SK-N-SH (cell line): Measurements from ENCODE around the gene EIF4E1B. TPM values are rescaled to one million over a fixed set of nuclear protein-coding genes. Genes with fewer than 3 reads are reported as not detected.

Experiments used
- CTCF ChIA-PET: fragments of 300-600, 350-600 bp; formaldehyde crosslinking; extraction: SDS; loops from one replicate; lab custom pipeline; 2021; lab: Yijun Ruan, JAX
- POLR2A ChIA-PET: fragments of 350-600 bp; sonication (Branson Sonifier 250); formaldehyde crosslinking; extraction: SDS; loops from one replicate; lab custom pipeline; 2020; ENCODE audit warnings: antibody characterized with exemption, inconsistent platforms; lab: Yijun Ruan, JAX
- DNase-seq: peaks from one replicate; pipeline ENCODE4 v3.0.0; 2012
- H2AFZ ChIP-seq: fragments of 200-600 bp; sonication (generic); 2 replicates; pipeline ENCODE4 v1.8.1; 2016; ENCODE audit warnings: antibody characterized with exemption, mild to moderate bottlenecking, low read depth
- H3F3A ChIP-seq: fragments of 200-600 bp; sonication (generic); replicated peaks from 2 replicates; pipeline ENCODE3; 2016; ENCODE audit warnings: antibody characterized with exemption, mild to moderate bottlenecking; ENCODE audit not compliant: insufficient read depth
- H3K27ac ChIP-seq, 2 experiments: fragments of 200-500 bp in 1 of 2; fragments of 200-600 bp in 1 of 2; sonication (Bioruptor generic) in 1 of 2; sonication (generic), shearing (Covaris generic) in 1 of 2; 2 replicates each; pipeline versions ENCODE4 v1.5.1 to v1.6.1; 2014 to 2016; ENCODE audit warnings: low read depth in 2 of 2, inconsistent platforms in 1 of 2, low read length in 1 of 2, mild to moderate bottlenecking in 1 of 2, mixed read lengths in 1 of 2
- H3K27me3 ChIP-seq: fragments of 200-600 bp; sonication (generic), shearing (Covaris generic); 2 replicates; pipeline ENCODE4 v1.6.1; 2016; ENCODE audit warnings: mixed run types; ENCODE audit not compliant: insufficient read depth
- H3K36me3 ChIP-seq, 2 experiments: fragments of 200-500 bp in 1 of 2; fragments of 200-600 bp in 1 of 2; sonication (Bioruptor generic) in 1 of 2; sonication (generic) in 1 of 2; replicated peaks in 1 of 2; 2 replicates each; pipeline versions ENCODE3 to v1.5.1; 2014 to 2016; ENCODE audit warnings: low read length in 1 of 2, mild to moderate bottlenecking in 1 of 2; ENCODE audit not compliant: insufficient read depth in 2 of 2, control insufficient read depth in 1 of 2
- H3K4me1 ChIP-seq, 2 experiments: fragments of 200-500 bp in 1 of 2; fragments of 200-600 bp in 1 of 2; sonication (Bioruptor generic) in 1 of 2; sonication (generic), shearing (Covaris generic) in 1 of 2; 2 replicates each; pipeline versions ENCODE4 v1.5.1 to v1.6.1; 2014 to 2016; ENCODE audit warnings: low read depth in 1 of 2, low read length in 1 of 2, mixed run types in 1 of 2; ENCODE audit not compliant: insufficient read depth in 2 of 2, control insufficient read depth in 1 of 2
- H3K4me2 ChIP-seq: fragments of 200-600 bp; sonication (generic), shearing (Covaris generic); 2 replicates; pipeline ENCODE4 v1.6.1; 2017; ENCODE audit warnings: mixed run types
- H3K4me3 ChIP-seq, 2 experiments: fragments of 200-500 bp in 1 of 2; fragments of 200-600 bp in 1 of 2; sonication (Bioruptor generic) in 1 of 2; sonication (generic), shearing (Covaris generic) in 1 of 2; 2 replicates each; pipeline versions ENCODE4 v1.5.1 to v1.8.1; 2014 to 2016; ENCODE audit warnings: low read depth in 2 of 2, inconsistent platforms in 1 of 2, low read length in 1 of 2, mild to moderate bottlenecking in 1 of 2, mixed read lengths in 1 of 2, moderate library complexity in 1 of 2
- H3K79me2 ChIP-seq: fragments of 200-600 bp; sonication (generic); 2 replicates; pipeline ENCODE4 v1.8.1; 2017; ENCODE audit warnings: mild to moderate bottlenecking; ENCODE audit not compliant: insufficient read depth
- H3K9ac ChIP-seq: fragments of 200-600 bp; sonication (generic); 2 replicates; pipeline ENCODE4 v1.6.1; 2017; ENCODE audit warnings: mixed run types
- H3K9me2 ChIP-seq: fragments of 200-600 bp; sonication (generic); 2 replicates; pipeline ENCODE4 v1.6.1; 2017; ENCODE audit warnings: mixed run types
- H3K9me3 ChIP-seq: fragments of 200-600 bp; sonication (generic); 2 replicates; pipeline ENCODE4 v1.6.1; 2017; ENCODE audit warnings: mixed run types, mild to moderate bottlenecking, moderate library complexity
- H4K20me1 ChIP-seq: fragments of 200-600 bp; sonication (generic); 2 replicates; pipeline ENCODE4 v1.6.1; 2017; ENCODE audit warnings: mild to moderate bottlenecking, mixed run types; ENCODE audit not compliant: insufficient read depth
- CHD2 ChIP-seq: fragments of 150-350 bp; IDR thresholded peaks from 2 replicates; pipeline ENCODE4 v1.6.1; 2018; ENCODE audit warnings: low read length; ENCODE audit not compliant: partially characterized antibody
- CTCF ChIP-seq: fragments of 200-600 bp; sonication (generic); IDR thresholded peaks from 2 replicates; pipeline ENCODE4 v1.6.1; 2017; ENCODE audit warnings: antibody characterized with exemption, mild to moderate bottlenecking, moderate library complexity
- ELF1 ChIP-seq: IDR thresholded peaks from 2 replicates; pipeline ENCODE4 v1.4.0; 2012
- FOSL2 ChIP-seq: IDR thresholded peaks from 2 replicates; pipeline ENCODE4 v1.4.0; 2012; ENCODE audit warnings: low read depth, mild to moderate bottlenecking, moderate library complexity, borderline replicate concordance
- IRF3 ChIP-seq: fragments of 150-350 bp; IDR thresholded peaks from 2 replicates; pipeline ENCODE4 v1.6.1; 2016; ENCODE audit warnings: mild to moderate bottlenecking, low read depth, low read length
- JUND ChIP-seq: IDR thresholded peaks from 2 replicates; pipeline ENCODE4 v1.4.0; 2012
- MEF2A ChIP-seq: IDR thresholded peaks from 2 replicates; pipeline ENCODE4 v1.4.0; 2012; ENCODE audit warnings: low read depth, borderline replicate concordance
- NFIC ChIP-seq: IDR thresholded peaks from 2 replicates; pipeline ENCODE4 v1.4.0; 2012; ENCODE audit warnings: borderline replicate concordance
- NRF1 ChIP-seq: IDR thresholded peaks from 2 replicates; pipeline ENCODE4 v1.6.1; 2012; ENCODE audit warnings: low read depth, mild to moderate bottlenecking, low read length
- RAD21 ChIP-seq: IDR thresholded peaks from 2 replicates; pipeline ENCODE4 v1.6.1; 2012; ENCODE audit warnings: mild to moderate bottlenecking, low read length
- RFX5 ChIP-seq: IDR thresholded peaks from 2 replicates; pipeline ENCODE4 v1.6.1; 2012; ENCODE audit warnings: mild to moderate bottlenecking, improper control_type of control experiment, low read length
- RXRA ChIP-seq: IDR thresholded peaks from 2 replicates; pipeline ENCODE4 v1.4.0; 2012; ENCODE audit warnings: low read depth, mild to moderate bottlenecking, borderline replicate concordance
- TCF12 ChIP-seq: IDR thresholded peaks from 2 replicates; pipeline ENCODE4 v1.4.0; 2012
- USF1 ChIP-seq: IDR thresholded peaks from 2 replicates; pipeline ENCODE4 v1.4.0; 2012; ENCODE audit warnings: low read depth, borderline replicate concordance
- YY1 ChIP-seq: IDR thresholded peaks from 2 replicates; pipeline ENCODE4 v1.4.0; 2012; ENCODE audit warnings: low read depth, mild to moderate bottlenecking
- ZBTB33 ChIP-seq: IDR thresholded peaks from 2 replicates; pipeline ENCODE4 v1.4.0; 2012; ENCODE audit warnings: low read depth, borderline replicate concordance
- WGBS: methylation state at CpG from one replicate; pipeline ENCODE4 v1.1.6; 2017; ENCODE audit warnings: low lambda C conversion rate; 5-methylcytosine and 5-hydroxymethylcytosine counted together
- polyA plus RNA-seq, 3 experiments: library from polyadenylated mRNA; depleted of rRNA; stranded (reverse); fragments of >200 nt; gene quantifications; 2 replicates each; pipeline ENCODE4 v1.2.3, GENCODE V29; 2012
- TF ChIP-seq, protein P1 (sequence below): IDR thresholded peaks from 2 replicates; pipeline ENCODE4 v1.6.1; 2012; ENCODE audit warnings: mild to moderate bottlenecking, low read depth, low read length, moderate library complexity
- TF ChIP-seq, protein P2 (sequence below): IDR thresholded peaks from 2 replicates; pipeline ENCODE4 v1.4.0; 2012; ENCODE audit warnings: low read depth

Gene EIF4E1B
- polyA plus RNA-seq, 1 of the 3 experiments (the other 2 are of a cell fraction), result not detected

- 80% methylated on average over 17 of the region's 18 CpGs for WGBS
- peaks cover 0 to 7% of the 10 kb centered on the region in 2 experiments; a peak in 1 of 4 replicates for H3K4me1 ChIP-seq
- H3K9ac ChIP-seq, result no peak overlapping the region
- CTCF ChIA-PET, result interaction anchor here (1.1 to 2.2 kb wide), 2 partner anchors 13 to 26 kb away, joined by 3 to 14 read pairs; no protein-coding TSS in a partner anchor
- DNase-seq, result no peak
- H3K9me2 ChIP-seq, result no peaks in the 10 kb centered on the region
- no peak overlapping the region for H3K4me3 ChIP-seq
- peaks cover 12% of the 10 kb centered on the region; the same call in 1 of the 2 replicates for H3K27me3 ChIP-seq
- no peaks in the 10 kb centered on the region for H3K79me2 ChIP-seq
- no peak for TF ChIP-seq RFX5
- TF ChIP-seq JUND, result no peak
- TF ChIP-seq, protein P1, sequence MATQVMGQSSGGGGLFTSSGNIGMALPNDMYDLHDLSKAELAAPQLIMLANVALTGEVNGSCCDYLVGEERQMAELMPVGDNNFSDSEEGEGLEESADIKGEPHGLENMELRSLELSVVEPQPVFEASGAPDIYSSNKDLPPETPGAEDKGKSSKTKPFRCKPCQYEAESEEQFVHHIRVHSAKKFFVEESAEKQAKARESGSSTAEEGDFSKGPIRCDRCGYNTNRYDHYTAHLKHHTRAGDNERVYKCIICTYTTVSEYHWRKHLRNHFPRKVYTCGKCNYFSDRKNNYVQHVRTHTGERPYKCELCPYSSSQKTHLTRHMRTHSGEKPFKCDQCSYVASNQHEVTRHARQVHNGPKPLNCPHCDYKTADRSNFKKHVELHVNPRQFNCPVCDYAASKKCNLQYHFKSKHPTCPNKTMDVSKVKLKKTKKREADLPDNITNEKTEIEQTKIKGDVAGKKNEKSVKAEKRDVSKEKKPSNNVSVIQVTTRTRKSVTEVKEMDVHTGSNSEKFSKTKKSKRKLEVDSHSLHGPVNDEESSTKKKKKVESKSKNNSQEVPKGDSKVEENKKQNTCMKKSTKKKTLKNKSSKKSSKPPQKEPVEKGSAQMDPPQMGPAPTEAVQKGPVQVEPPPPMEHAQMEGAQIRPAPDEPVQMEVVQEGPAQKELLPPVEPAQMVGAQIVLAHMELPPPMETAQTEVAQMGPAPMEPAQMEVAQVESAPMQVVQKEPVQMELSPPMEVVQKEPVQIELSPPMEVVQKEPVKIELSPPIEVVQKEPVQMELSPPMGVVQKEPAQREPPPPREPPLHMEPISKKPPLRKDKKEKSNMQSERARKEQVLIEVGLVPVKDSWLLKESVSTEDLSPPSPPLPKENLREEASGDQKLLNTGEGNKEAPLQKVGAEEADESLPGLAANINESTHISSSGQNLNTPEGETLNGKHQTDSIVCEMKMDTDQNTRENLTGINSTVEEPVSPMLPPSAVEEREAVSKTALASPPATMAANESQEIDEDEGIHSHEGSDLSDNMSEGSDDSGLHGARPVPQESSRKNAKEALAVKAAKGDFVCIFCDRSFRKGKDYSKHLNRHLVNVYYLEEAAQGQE, result no peak
- no peak for TF ChIP-seq IRF3
- no peak for TF ChIP-seq ELF1
- TF ChIP-seq USF1, result no peak
- no peak for TF ChIP-seq TCF12
- TF ChIP-seq, protein P2, sequence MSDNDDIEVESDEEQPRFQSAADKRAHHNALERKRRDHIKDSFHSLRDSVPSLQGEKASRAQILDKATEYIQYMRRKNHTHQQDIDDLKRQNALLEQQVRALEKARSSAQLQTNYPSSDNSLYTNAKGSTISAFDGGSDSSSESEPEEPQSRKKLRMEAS, result no peak
- TF ChIP-seq FOSL2, result no peak
- TF ChIP-seq RXRA, result no peak
- no peak for TF ChIP-seq ZBTB33
- no peak for TF ChIP-seq RAD21
- no peak for TF ChIP-seq CTCF
- no peak for TF ChIP-seq CHD2
- TF ChIP-seq MEF2A, result no peak
- TF ChIP-seq NRF1, result no peak
- TF ChIP-seq NFIC, result no peak
- no peak for TF ChIP-seq YY1
- TF ChIP-seq, all 33 proteins: peak for 0
- Histone ChIP-seq H3K9me3 (no peaks in the 10 kb centered on the region), H3K4me2 (no peak overlapping the region), H2AFZ (no peak overlapping the region), H3K36me3 (no peaks in the 10 kb centered on the region), H3F3A (no peaks in the 10 kb centered on the region), H4K20me1 (no peaks in the 10 kb centered on the region), H3K27ac (no peak overlapping the region)
- POLR2A ChIA-PET, result no interaction called here
These were observed 43.4 kb downstream of the EIF4E1B start for GRCh38 chr5:176673651-176674583.
